ENCODE data around the gene ABCB11.

ABCB11 gene

DNA sequence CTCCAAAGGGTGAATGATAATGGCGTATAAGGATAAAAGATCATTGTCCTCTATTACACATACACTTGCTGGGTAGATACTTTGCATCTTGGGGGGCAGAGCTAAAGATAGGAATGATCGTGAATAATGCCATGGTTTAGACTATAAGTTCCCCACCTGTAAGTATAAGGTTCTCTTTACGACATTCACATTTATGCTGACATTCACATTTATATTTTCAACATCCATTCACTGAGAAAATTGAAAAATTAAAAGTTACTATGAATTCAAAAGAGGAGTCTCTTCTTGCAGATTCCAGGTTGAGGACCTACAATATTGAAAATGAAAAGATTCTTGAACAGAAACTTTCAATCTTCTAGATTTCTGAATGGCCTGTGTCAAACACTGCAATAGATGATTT is 138.8 kb downstream of the ABCB11 start:
- TF ChIP-seq, protein P1, sequence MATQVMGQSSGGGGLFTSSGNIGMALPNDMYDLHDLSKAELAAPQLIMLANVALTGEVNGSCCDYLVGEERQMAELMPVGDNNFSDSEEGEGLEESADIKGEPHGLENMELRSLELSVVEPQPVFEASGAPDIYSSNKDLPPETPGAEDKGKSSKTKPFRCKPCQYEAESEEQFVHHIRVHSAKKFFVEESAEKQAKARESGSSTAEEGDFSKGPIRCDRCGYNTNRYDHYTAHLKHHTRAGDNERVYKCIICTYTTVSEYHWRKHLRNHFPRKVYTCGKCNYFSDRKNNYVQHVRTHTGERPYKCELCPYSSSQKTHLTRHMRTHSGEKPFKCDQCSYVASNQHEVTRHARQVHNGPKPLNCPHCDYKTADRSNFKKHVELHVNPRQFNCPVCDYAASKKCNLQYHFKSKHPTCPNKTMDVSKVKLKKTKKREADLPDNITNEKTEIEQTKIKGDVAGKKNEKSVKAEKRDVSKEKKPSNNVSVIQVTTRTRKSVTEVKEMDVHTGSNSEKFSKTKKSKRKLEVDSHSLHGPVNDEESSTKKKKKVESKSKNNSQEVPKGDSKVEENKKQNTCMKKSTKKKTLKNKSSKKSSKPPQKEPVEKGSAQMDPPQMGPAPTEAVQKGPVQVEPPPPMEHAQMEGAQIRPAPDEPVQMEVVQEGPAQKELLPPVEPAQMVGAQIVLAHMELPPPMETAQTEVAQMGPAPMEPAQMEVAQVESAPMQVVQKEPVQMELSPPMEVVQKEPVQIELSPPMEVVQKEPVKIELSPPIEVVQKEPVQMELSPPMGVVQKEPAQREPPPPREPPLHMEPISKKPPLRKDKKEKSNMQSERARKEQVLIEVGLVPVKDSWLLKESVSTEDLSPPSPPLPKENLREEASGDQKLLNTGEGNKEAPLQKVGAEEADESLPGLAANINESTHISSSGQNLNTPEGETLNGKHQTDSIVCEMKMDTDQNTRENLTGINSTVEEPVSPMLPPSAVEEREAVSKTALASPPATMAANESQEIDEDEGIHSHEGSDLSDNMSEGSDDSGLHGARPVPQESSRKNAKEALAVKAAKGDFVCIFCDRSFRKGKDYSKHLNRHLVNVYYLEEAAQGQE (IDR thresholded peaks at IDR 0.05; ENCODE audit: insufficient read depth in 1 of 2, low read depth in 2 of 2, low read length in 2 of 2), result no peak
- TF ChIP-seq TAF1 (IDR thresholded peaks at IDR 0.05; ENCODE audit: borderline replicate concordance, insufficient read depth, low read length), result no peak
- no peak for TF ChIP-seq FOXP2 (optimal IDR thresholded peaks at IDR 0.05; ENCODE audit: borderline replicate concordance, extremely low read depth, extremely low read length, insufficient read depth)
- no peak for TF ChIP-seq POLR2AphosphoS5 (IDR thresholded peaks at IDR 0.05; ENCODE audit: low read depth, low read length)
- TF ChIP-seq SIN3A (IDR thresholded peaks at IDR 0.05; ENCODE audit: borderline replicate concordance, insufficient read depth, low read length), result no peak

DNA sequence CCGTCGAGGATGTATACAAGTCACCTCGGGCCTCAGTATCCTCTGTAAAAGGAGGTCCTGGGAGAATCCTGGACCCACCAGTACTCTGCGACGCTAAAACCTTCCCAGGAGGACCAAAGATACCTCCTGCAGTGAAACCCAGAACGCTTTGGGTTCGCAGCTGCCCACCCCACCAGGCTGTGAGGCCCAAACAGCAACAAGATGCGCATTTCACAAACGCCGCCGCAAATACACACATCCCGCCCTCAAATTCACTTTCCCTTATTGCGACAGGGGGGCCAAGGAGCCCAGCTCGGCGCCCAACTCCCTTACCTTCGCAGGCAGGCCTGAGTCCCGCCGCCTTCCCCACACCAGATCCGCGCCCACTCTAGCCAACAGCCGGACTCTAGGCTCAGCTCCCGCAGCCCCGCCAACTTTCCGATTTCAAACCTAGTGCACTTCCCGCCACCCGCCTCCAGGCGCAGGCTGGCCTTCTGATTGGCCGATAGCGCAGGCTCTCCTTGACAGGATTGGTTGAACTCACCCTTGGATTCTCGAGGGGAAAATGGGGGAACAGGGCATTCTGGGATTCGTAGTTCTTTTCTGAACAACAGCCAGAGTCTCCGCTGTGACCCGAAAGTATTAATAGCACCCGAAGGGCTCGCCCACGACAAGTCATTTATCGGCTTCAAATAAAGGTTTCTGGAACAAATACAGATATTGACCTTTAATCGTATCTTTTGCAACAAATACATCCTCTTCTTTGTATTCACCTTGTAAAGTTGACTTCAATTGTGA is 140.9 kb downstream of the ABCB11 start, which contains the start of gene SPC25:
SPC25 (minus strand) TSS at position 425 of the 777 bp plus-strand sequence. CDS start 911 bp downstream, outside the sequence.
- TF ChIP-seq POLR2AphosphoS5 (IDR thresholded peaks at IDR 0.05; ENCODE audit: low read depth, low read length) (peak; percentile 48; the same call in 1 of the 2 replicates), FOXP2 (optimal IDR thresholded peaks at IDR 0.05; ENCODE audit: borderline replicate concordance, extremely low read depth, extremely low read length, insufficient read depth) (no peak)

DNA sequence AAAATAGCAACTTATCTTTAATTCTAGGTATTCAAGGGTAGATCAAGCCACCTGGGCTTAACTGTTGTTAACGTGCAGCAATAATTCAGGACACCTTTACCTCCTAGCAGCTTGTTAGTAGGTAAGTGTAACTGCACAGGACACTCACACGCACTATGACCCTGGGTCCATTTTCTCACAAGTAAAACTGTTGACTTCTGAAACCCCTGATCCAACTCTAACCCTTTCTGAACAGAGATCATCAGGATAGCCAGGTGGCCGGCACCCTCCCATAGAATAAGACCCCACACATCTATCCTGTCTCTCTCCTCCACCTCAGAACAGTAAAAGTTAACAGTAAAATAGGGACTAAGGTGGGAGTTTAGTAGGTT is 141.5 kb downstream of the ABCB11 start:
- TF ChIP-seq POLR2AphosphoS5 (IDR thresholded peaks at IDR 0.05; ENCODE audit: low read depth, low read length), result no peak
- TF ChIP-seq TAF1 (IDR thresholded peaks at IDR 0.05; ENCODE audit: borderline replicate concordance, insufficient read depth, low read length), result no peak
- no peak for TF ChIP-seq SIN3A (IDR thresholded peaks at IDR 0.05; ENCODE audit: borderline replicate concordance, insufficient read depth, low read length)
- TF ChIP-seq, protein P1 (IDR thresholded peaks at IDR 0.05; ENCODE audit: insufficient read depth in 1 of 2, low read depth in 2 of 2, low read length in 2 of 2), result no peak
- no peak for TF ChIP-seq FOXP2 (optimal IDR thresholded peaks at IDR 0.05; ENCODE audit: borderline replicate concordance, extremely low read depth, extremely low read length, insufficient read depth)

DNA sequence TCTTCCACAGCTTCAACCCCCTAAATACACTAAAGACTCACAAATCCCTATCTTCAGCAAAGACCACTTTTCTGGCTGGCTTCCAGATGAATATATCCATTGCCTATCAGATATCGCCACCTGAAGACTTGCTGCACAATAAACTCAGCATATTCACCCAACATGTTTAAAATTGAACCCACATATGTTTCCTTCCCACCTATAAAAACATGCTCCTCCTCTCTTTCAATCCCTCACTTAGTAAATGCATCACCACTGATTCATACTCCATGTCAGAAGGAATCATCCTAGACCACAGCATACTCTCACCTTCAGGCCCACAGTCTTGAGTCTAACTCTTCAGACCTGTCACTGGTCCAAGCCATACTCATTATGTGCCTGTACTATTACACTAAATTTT is 146.1 kb downstream of the ABCB11 start:
- TF ChIP-seq POLR2AphosphoS5 (IDR thresholded peaks at IDR 0.05; ENCODE audit: low read depth, low read length), result no peak
- no peak for TF ChIP-seq SIN3A (IDR thresholded peaks at IDR 0.05; ENCODE audit: borderline replicate concordance, insufficient read depth, low read length)
- no peak for TF ChIP-seq TAF1 (IDR thresholded peaks at IDR 0.05; ENCODE audit: borderline replicate concordance, insufficient read depth, low read length)
- TF ChIP-seq, protein P1 (IDR thresholded peaks at IDR 0.05; ENCODE audit: insufficient read depth in 1 of 2, low read depth in 2 of 2, low read length in 2 of 2), result no peak

DNA sequence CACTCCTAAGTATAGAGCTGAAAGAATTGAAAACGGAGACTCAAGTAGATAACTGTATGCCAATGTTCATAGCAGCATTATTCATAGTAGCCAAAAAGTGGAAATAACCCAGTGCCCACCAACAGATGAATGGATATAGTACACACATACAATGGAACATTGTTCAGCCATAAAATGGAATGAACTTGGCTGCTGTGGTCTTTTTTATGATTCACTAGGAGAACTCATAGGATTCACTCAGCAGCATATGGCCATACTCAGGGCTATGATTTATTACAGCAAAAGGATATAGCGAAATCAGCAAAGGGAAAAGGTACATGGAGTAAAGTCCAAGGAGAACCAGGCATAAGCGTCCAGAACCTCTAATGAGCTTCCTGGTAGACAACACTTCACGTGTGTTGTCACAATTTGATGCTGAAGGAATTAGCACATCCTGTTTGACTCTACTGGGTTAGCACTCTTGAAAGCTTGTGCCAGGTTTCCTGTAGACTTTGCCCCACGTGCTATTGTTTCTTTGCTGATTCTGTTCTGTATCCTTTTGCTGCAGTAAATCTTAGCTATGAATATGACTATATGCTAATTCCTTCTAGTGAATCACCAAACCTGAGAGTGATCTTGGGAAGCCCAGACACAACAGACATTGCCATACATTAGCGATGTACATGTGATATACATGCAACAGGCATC is 156.6 kb downstream of the ABCB11 start:
- TF ChIP-seq FOXP2 (optimal IDR thresholded peaks at IDR 0.05; ENCODE audit: borderline replicate concordance, extremely low read depth, extremely low read length, insufficient read depth) (no peak), TAF1 (IDR thresholded peaks at IDR 0.05; ENCODE audit: borderline replicate concordance, insufficient read depth, low read length) (no peak), SIN3A (IDR thresholded peaks at IDR 0.05; ENCODE audit: borderline replicate concordance, insufficient read depth, low read length) (no peak), POLR2AphosphoS5 (IDR thresholded peaks at IDR 0.05; ENCODE audit: low read depth, low read length) (no peak)
- TF ChIP-seq, protein P1 (IDR thresholded peaks at IDR 0.05; ENCODE audit: insufficient read depth in 1 of 2, low read depth in 2 of 2, low read length in 2 of 2), result no peak
